Measurements from ENCODE around the gene IL17C.

The IL17C gene

DNA sequence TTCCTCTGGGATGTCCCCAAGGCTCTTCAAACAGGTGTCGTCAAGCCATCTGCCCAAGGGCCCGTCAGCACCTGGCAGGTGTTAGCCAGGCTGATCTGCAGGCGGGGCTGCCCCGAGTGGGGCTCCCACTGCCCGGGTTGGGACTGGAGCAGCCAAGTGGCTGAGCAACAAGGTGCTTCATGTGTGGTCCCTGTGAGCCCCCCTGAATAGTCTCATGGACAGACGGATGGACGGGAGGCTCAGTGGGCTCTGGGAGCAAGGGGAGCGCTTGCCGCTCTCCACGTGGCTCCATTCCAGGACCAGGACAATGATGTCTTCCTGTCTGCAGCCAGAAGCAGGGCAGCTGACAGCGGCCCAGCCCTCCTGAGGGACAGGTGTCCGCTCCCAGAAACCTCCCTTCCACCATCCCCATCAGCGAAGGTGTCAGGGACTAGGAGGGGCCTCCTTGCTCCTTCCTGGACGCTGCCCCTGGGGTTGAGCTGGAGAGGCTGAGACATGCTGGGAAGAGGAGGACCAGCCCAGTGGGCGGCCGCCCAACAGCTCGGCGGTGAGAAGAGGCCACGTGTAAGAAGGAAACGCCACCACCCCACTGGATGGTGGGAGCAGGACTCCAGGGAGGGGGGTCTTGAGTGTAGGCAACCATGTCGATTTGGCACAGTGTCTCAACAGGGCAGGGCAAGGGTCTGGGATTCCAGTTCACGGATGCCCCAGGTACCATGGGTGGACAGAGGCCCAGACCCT, 38.3 kb downstream of the IL17C start:
- no peak overlapping the region for H3K4me3 ChIP-seq (ENCODE audit: low read depth, low read length)
- no peak for TF ChIP-seq CTCF (IDR thresholded peaks at IDR 0.05; ENCODE audit: low read depth, low read length)

DNA sequence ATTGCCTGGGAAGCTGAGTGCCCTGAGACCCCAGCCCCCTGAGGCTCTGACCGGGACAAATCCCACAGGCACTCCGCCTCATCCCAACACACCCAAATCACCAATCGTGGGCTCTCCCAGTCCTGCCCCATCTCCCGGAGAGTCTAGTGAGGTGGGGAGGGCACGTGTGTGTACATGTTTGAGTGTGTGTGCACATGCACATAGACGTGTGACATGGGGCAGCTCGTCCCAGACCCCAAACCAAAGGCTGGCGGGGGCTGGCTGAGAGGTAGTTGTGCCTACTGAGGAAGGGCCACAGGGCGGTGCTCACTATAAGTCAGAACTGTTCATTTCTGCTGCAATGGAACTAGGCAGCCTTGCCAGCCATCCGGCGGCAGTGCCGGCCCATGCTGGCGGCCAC, 39.3 kb downstream of the IL17C start:
- no peak overlapping the region for H3K4me3 ChIP-seq (ENCODE audit: low read depth, low read length)
- no peak for TF ChIP-seq CTCF (IDR thresholded peaks at IDR 0.05; ENCODE audit: low read depth, low read length)

- TF ChIP-seq CTCF (IDR thresholded peaks at IDR 0.05; ENCODE audit: low read depth, low read length) = no peak
- no peak overlapping the region for H3K4me3 ChIP-seq (ENCODE audit: low read depth, low read length)
Observed at GRCh38 chr16:88678224-88678979, 40.0 kb downstream of the IL17C start.

- H3K4me3 ChIP-seq (ENCODE audit: low read depth, low read length) = no peak overlapping the region
- TF ChIP-seq CTCF (IDR thresholded peaks at IDR 0.05; ENCODE audit: low read depth, low read length) = no peak
Observed at GRCh38 chr16:88680554-88681083, 42.2 kb downstream of the IL17C start.

GRCh38 chr16:88681084-88681680, 42.8 kb downstream of the IL17C start:
- no peak for TF ChIP-seq CTCF (IDR thresholded peaks at IDR 0.05; ENCODE audit: low read depth, low read length)
- H3K4me3 ChIP-seq (ENCODE audit: low read depth, low read length) = no peak overlapping the region

DNA sequence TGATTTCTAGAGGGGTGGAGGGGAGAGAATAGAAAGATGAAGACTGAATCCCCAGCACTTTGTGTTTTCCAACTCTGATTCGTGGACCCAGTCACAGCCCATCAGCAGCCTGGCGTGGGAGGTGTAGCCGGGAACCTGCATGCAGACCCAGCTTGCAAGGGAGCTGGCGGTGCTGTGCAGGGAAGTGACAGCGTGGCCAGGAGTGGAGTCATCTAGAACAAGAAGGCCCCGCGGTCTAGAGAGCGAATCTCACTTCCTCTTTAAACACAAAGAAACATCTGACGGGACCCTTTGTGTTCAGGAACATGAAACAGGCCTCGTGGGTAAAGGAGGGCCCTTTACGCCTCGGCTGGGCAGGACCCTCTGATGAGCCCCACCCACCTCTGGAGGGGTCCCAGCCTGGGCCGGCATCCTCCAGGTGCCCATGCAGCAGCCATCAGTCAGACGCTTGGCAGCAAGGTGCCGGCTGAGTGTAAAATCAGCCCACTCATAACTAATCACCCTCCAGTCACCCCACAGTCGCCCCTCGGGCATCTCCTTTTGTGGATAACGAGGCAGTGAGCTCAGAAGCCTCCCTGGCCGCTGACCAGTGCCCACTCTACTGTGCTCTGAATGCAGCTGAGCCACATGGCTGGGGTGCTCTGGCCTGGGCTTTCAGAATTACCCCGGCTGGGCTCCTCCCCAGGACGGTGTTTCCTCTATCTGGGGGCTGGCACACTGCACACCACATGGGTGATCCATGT, 43.5 kb downstream of the IL17C start:
- TF ChIP-seq CTCF (IDR thresholded peaks at IDR 0.05; ENCODE audit: low read depth, low read length) = no peak
- H3K4me3 ChIP-seq (ENCODE audit: low read depth, low read length) = no peak overlapping the region
